WTC11 (cell line): ENCODE data around the gene IL37.

Source experiments
- NR3C1 ChIP-seq: sonication (generic); formaldehyde crosslinking; conservative IDR thresholded peaks from 2 replicates; pipeline ENCODE4 v1.8.1; 2023; ENCODE audit warnings: low read depth, mild to moderate bottlenecking, missing genetic modification reagents
- RELA ChIP-seq: sonication (generic); formaldehyde crosslinking; IDR thresholded peaks from 2 replicates; pipeline ENCODE4 v1.8.1; 2022; ENCODE audit warnings: missing genetic modification reagents, mild to moderate bottlenecking, borderline replicate concordance
- SMAD3 ChIP-seq: sonication (generic); formaldehyde crosslinking; IDR thresholded peaks from 2 replicates; pipeline ENCODE4 v1.8.0; 2022; ENCODE audit warnings: missing genetic modification reagents, mild to moderate bottlenecking, borderline replicate concordance
- ZNF138 ChIP-seq: sonication (generic); formaldehyde crosslinking; conservative IDR thresholded peaks from 2 replicates; pipeline ENCODE4 v1.8.1; 2022; ENCODE audit warnings: mild to moderate bottlenecking, moderate library complexity, missing genetic modification reagents
- ZNF671 ChIP-seq: fragments of 250-450 bp; sonication (Bioruptor Pico); IDR thresholded peaks from 2 replicates; pipeline ENCODE4 v1.8.0; 2021; ENCODE audit warnings: mild to moderate bottlenecking
- TF ChIP-seq, protein P1 (sequence below): fragments of 200-600 bp; IDR thresholded peaks from 2 replicates; pipeline ENCODE4 v1.8.0; 2022; ENCODE audit warnings: antibody characterized with exemption

DNA sequence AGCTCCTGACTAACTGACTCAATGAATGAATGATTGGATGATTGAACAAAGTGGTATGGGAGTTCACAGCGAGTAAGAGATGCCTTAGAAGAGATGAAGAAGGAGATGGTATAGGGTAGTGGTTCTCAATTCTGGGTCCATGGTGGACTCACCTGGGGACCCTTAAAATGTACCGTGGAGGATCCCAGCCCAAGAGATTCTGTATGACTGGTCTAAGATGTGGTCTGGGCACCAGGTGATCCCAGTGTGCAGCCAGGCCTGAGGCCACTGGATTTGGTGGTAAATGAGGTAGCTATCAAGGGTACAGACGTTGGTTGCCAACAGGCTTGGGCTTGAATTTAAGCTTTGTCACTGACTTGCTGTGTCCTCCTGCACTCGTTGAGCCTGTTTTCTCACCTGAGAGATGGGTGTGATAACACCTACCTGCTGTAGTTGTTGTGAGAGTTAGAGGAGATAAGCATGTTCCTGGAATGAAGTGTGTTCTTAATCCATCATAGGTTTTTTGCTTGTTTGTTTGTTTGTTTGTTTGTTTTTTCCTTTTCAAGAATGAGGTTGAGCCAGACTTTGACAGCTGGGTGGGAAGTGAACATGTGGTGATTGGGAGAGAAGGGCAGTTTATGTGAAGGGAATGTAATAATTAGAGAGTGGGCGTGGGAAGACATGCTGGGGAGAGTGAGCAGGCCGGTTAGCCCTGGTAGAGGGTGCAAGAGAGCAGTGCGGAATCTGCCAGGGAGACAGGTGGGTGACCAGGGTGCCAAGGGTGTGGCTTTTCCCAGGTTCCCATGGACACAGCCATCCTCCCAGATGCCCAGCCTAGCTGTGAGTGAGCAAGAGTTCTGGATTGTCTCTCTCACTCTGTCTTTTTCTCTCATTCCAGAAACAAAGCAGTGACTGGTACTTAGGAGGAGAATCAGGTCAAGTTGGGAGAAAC is 43.0 kb upstream of the IL37 start:
- TF ChIP-seq ZNF671 (CRISPR knock-in tag) (no peak), ZNF138 (CRISPR knock-in tag) (no peak), NR3C1 (CRISPR knock-in tag) (no peak), RELA (CRISPR knock-in tag) (no peak), SMAD3 (CRISPR knock-in tag) (no peak)
- TF ChIP-seq, protein P1, sequence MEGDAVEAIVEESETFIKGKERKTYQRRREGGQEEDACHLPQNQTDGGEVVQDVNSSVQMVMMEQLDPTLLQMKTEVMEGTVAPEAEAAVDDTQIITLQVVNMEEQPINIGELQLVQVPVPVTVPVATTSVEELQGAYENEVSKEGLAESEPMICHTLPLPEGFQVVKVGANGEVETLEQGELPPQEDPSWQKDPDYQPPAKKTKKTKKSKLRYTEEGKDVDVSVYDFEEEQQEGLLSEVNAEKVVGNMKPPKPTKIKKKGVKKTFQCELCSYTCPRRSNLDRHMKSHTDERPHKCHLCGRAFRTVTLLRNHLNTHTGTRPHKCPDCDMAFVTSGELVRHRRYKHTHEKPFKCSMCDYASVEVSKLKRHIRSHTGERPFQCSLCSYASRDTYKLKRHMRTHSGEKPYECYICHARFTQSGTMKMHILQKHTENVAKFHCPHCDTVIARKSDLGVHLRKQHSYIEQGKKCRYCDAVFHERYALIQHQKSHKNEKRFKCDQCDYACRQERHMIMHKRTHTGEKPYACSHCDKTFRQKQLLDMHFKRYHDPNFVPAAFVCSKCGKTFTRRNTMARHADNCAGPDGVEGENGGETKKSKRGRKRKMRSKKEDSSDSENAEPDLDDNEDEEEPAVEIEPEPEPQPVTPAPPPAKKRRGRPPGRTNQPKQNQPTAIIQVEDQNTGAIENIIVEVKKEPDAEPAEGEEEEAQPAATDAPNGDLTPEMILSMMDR: no peak
